ENCODE results near the gene MTA3. TPM values are rescaled to one million over a fixed set of nuclear protein-coding genes. Genes with fewer than 3 reads are reported as not detected.

Gene MTA3
- total RNA-seq, 2 donors from 2014 or later = 22.7 to 30.9 TPM

DNA sequence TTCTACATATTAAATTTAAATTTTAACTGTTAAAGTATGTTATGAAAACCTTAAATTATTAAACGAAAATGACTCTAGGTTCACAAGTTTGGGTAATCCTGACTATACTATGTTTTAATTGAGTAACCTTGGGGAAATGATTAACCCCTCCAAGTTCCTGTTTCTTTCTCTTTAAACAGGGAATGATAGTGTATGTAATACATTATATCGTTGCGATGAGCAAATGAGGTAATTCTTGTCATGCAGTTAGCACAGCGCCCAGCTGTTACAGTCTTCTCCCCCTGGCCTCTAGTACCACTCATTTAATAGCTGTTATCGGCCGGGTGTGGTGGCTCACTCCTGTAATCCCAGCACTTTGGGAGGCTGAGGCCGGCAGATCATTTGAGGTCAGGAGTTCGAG, 80.4 kb downstream of the MTA3 start:
- H3K36me3 Mint-ChIP-seq (ENCODE audit: low read depth) = peaks cover 30% of the 10 kb centered on the region
- H3K4me3 Mint-ChIP-seq = no peak overlapping the region
- H3K27ac Mint-ChIP-seq = no peak overlapping the region
- H3K4me1 Mint-ChIP-seq = no peaks in the 10 kb centered on the region
- no peaks in the 10 kb centered on the region for H3K9me3 Mint-ChIP-seq
- no peak for ATAC-seq (replicated peaks)
- no peaks in the 10 kb centered on the region for H3K27me3 Mint-ChIP-seq

DNA sequence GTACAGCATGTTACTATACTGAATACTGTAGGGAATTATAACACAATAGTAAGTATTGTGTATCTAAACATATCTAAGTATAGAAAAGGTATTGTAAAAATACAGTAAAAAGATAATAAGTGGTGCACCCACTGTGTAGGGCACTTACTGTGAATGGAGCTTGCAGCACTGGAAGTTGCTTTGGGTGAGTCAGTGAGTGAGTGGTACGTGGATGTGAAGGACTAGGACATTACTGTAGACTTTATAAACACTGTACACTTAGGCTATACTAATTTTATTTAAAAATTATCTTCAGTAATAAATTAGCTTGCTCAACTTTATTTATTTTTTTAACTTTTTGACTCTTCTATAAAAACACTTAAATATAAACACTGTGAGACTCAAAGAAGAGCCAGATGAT, 82.6 kb downstream of the MTA3 start:
- no peaks in the 10 kb centered on the region for H3K4me1 Mint-ChIP-seq
- no peak overlapping the region for H3K4me3 Mint-ChIP-seq
- no peak overlapping the region for H3K27ac Mint-ChIP-seq
- no peak for ATAC-seq (replicated peaks)
- no peaks in the 10 kb centered on the region for H3K27me3 Mint-ChIP-seq
- peaks cover 12% of the 10 kb centered on the region for H3K36me3 Mint-ChIP-seq (ENCODE audit: low read depth)
- no peaks in the 10 kb centered on the region for H3K9me3 Mint-ChIP-seq

DNA sequence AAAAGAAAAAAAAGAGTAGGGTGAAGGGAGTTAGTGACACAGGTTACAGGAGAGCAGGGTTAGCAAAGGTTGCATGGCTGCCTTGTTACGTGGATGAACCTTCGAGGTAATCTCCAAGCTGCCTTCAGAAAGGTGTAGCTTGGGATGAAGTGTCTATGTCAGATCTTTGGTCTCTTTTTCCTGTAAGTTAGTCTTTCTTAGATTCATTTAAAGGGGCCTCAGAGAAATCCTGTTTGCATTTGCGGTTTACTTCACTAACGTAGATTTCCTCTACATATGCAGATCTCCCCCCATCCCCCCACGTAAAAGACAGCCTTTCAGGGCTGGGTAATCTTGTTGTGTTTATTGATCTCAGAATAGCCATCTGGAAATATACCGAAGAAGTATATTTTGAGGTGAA, 83.7 kb downstream of the MTA3 start:
- ATAC-seq (replicated peaks) = no peak
- H3K27me3 Mint-ChIP-seq = no peaks in the 10 kb centered on the region
- H3K4me1 Mint-ChIP-seq = no peaks in the 10 kb centered on the region
- H3K36me3 Mint-ChIP-seq (ENCODE audit: low read depth) = peaks cover 5% of the 10 kb centered on the region
- no peak overlapping the region for H3K27ac Mint-ChIP-seq
- H3K9me3 Mint-ChIP-seq = no peaks in the 10 kb centered on the region
- peak overlapping the region; percentile 18 for H3K4me3 Mint-ChIP-seq

DNA sequence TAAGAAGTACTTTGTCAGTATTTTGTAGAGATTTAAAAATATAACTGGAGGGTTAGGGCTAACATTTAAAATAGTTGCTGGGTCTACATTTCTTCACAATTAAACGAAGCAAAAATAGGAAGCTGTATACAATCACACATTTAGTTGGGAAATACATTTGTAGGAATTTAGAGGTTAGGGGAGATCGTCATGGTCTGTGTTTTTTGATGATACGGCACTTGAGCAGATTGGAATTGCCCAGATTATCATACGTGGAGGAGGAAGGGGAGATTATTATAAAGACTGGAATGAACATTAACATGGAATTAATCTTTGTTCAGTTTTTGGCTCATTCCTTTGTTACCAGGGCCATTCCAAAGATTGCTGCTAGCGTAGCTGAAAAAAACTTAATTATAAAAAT, 84.6 kb downstream of the MTA3 start:
- Mint-ChIP-seq H3K36me3 (ENCODE audit: low read depth) (peaks cover 5% of the 10 kb centered on the region), H3K27ac (no peak overlapping the region), H3K4me1 (no peaks in the 10 kb centered on the region), H3K4me3 (no peak overlapping the region), H3K27me3 (no peaks in the 10 kb centered on the region), H3K9me3 (no peaks in the 10 kb centered on the region)
- ATAC-seq (replicated peaks) = no peak

DNA sequence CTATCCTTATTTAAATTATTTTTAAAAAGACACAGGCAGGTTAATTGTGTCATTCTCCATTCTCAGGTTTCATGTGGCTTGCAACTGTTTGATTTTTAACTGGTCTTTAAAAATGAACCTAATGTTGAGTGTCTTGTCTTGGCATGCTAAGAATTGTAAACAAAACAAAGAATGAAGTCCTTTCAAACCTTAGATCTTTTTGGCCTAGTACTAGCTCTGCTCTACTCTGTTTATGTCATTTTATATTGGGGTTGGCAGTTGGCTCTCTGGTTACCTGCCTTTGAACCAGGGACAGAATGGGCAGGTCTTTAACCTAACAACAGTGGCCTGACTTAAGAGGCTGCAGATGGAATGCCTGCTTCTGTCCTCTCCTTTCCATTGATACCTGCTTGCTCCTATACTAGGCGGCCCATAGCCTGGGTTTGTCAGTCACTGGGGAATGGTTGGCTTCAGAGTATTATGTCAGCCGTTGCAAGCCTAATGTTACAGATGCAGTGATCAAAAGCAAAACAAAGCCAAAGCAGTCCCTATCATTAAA, 85.5 kb downstream of the MTA3 start:
- H3K27me3 Mint-ChIP-seq = no peaks in the 10 kb centered on the region
- H3K4me1 Mint-ChIP-seq = no peaks in the 10 kb centered on the region
- H3K4me3 Mint-ChIP-seq = no peak overlapping the region
- no peak overlapping the region for H3K27ac Mint-ChIP-seq
- peaks cover 5% of the 10 kb centered on the region for H3K36me3 Mint-ChIP-seq (ENCODE audit: low read depth)
- no peak for ATAC-seq (replicated peaks)
- H3K9me3 Mint-ChIP-seq = no peaks in the 10 kb centered on the region

DNA sequence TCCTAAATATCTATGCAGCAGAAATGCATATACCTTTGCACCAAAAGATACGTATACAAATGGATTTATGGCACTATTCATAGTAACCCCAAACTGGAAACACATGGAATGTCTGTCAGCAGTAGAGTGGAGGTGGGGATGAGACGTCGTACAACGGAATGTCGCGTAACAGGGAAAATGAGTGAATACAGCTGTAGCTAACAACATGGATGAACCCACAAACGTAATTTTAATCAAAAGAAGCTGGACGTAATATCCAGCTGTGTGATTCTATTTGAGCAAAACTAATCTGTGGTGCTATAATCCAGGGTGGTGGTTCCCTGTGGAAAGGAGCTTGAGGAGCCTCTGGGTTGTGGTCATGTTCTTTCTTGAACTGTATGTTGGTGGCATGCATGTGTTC, 89.9 kb downstream of the MTA3 start:
- no peak for ATAC-seq (replicated peaks)

DNA sequence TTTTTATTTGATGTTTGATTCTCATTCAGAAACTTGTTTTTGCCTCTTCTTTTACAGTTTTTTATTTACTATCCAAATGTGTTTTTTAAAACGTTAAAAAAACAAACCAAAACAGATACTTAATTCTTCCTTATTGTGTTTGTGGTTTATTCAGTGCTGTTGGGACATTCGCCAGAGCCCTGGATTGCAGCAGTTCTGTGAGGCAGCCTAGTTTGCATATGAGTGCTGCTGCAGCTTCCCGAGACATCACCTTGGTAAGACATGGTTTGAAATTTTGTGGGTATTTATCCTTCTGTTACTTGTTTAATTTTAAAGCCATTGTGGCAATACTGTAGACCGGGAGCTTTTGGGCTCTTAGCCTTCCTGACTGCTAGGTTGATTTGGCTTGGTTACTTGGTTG, 91.2 kb downstream of the MTA3 start:
- ATAC-seq (replicated peaks) = no peak
- Mint-ChIP-seq H3K27me3 (no peaks in the 10 kb centered on the region), H3K4me1 (no peaks in the 10 kb centered on the region), H3K4me3 (no peak overlapping the region), H3K9me3 (no peaks in the 10 kb centered on the region), H3K27ac (no peak overlapping the region), H3K36me3 (ENCODE audit: low read depth) (peaks cover 20% of the 10 kb centered on the region)

More for the DNA sequence above, 89.9 kb downstream of the MTA3 start:
- H3K4me3 Mint-ChIP-seq = no peak overlapping the region
- peaks cover 20% of the 10 kb centered on the region for H3K36me3 Mint-ChIP-seq (ENCODE audit: low read depth)
- no peak overlapping the region for H3K27ac Mint-ChIP-seq
- H3K9me3 Mint-ChIP-seq = no peaks in the 10 kb centered on the region
- no peaks in the 10 kb centered on the region for H3K4me1 Mint-ChIP-seq
- H3K27me3 Mint-ChIP-seq = no peaks in the 10 kb centered on the region

DNA sequence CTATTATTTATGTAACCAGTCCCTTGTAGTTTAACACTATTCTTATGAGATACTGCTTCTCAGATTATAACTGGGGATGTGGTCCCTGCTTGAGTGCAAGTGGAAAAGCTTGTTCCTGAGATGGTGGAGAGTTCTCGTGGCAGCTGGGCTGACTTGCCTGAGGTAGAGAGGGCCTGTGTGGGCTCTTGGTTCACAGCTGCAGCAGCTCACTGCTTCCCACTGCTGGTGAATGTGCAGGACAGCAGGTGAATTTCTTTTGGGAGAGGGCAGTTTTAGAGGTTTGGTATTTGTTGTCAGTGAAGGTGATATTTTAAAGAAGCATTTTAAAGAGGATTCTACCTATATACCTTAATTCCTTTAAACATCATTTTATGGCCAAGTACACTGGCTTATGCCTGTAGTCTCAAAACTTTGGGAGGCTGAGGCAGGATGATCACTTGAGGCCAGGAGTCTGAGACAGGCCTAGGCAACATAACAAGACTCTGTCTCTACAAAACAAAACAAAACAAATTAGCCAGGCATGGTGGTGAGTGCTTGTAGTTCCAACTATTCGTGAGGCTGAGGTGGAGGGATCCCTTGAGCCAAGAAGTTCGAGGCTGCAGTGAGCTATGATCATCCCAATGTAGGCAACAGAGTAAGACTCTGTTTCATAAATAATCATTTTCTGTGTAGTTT, 94.8 kb downstream of the MTA3 start:
- Mint-ChIP-seq H3K9me3 (no peaks in the 10 kb centered on the region), H3K36me3 (ENCODE audit: low read depth) (peaks cover 15% of the 10 kb centered on the region), H3K4me1 (no peaks in the 10 kb centered on the region), H3K27ac (no peak overlapping the region), H3K27me3 (no peaks in the 10 kb centered on the region), H3K4me3 (no peak overlapping the region)
- peak; percentile 69 for ATAC-seq (replicated peaks)

DNA sequence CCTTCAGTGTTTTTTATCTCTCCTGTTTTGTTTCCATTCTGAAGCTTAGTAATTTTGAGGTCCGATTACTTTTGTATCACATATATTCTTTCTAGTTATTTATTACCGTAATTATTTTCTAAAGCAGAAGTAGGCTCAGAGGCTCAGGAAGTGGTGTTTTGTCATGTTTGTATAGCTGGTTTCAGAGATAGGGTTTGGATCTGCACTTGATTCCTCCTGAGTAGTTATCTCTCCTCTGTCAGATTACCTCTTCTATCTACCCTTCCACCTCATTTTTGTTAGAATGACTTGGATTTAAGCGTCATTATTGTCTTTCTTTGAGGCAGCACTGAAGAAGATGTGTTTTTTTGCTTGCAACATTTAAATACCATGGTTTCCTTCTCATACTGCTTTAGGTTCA, 95.4 kb downstream of the MTA3 start:
- no peak overlapping the region for H3K27ac Mint-ChIP-seq
- H3K4me3 Mint-ChIP-seq = no peak overlapping the region
- no peaks in the 10 kb centered on the region for H3K9me3 Mint-ChIP-seq
- no peaks in the 10 kb centered on the region for H3K27me3 Mint-ChIP-seq
- no peaks in the 10 kb centered on the region for H3K4me1 Mint-ChIP-seq
- peaks cover 15% of the 10 kb centered on the region for H3K36me3 Mint-ChIP-seq (ENCODE audit: low read depth)
- no peak for ATAC-seq (replicated peaks)

DNA sequence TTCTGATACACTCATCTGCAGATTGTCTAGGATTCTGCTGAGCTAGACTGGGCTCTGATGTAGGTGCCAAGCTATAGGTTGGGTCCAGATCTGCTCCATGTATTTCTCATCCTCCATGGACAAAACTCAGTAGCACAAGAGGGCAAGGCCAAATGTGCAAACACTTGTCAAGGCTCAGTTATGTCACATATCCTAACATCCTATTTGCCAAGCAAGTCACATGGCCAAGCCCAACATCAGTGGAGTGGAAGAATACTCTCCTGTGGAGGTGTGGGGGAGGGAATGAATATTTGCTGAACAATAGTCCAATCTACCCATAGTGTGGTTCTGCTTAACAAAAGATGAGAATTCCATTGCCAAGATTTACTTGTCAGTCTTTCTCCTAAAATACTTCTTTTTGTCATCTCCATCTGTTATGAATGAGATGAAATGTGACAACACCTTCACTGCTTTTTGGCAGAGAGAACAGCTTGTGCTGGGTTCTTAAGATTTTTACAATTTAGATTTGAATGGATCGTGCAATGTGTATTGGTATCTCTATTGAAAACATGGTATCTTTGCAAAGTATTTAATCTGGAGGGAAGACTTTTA, 105.7 kb downstream of the MTA3 start:
- ATAC-seq (replicated peaks) = no peak
- no peak overlapping the region for H3K4me3 Mint-ChIP-seq
- no peak overlapping the region for H3K27ac Mint-ChIP-seq
- no peaks in the 10 kb centered on the region for H3K27me3 Mint-ChIP-seq
- peaks cover 5% of the 10 kb centered on the region for H3K36me3 Mint-ChIP-seq (ENCODE audit: low read depth)
- H3K9me3 Mint-ChIP-seq = peaks cover 4% of the 10 kb centered on the region
- H3K4me1 Mint-ChIP-seq = peaks cover 5% of the 10 kb centered on the region

DNA sequence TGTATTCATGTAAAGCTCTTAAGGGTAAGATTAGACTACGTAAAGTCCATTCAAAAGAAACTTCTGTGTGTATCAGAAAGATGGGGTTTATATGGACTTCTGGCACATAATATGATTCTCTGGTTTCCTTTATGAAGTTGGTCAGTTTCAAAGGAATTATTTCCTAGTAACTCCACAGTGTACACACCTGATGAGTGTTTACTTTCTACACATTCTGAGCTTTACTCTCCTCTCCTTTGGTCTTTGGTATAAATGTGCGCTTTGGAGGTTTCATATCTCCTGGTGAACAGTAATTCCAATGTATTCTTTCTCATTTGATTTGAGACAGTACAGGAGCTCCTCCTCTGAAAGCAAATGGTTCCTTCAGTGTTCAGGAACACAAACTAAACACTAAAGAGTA, 107.4 kb downstream of the MTA3 start:
- H3K4me3 Mint-ChIP-seq = no peak overlapping the region
- H3K9me3 Mint-ChIP-seq = peaks cover 4% of the 10 kb centered on the region
- no peaks in the 10 kb centered on the region for H3K27me3 Mint-ChIP-seq
- ATAC-seq (replicated peaks) = no peak
- peaks cover 5% of the 10 kb centered on the region for H3K4me1 Mint-ChIP-seq
- H3K27ac Mint-ChIP-seq = no peak overlapping the region
- peaks cover 5% of the 10 kb centered on the region for H3K36me3 Mint-ChIP-seq (ENCODE audit: low read depth)

DNA sequence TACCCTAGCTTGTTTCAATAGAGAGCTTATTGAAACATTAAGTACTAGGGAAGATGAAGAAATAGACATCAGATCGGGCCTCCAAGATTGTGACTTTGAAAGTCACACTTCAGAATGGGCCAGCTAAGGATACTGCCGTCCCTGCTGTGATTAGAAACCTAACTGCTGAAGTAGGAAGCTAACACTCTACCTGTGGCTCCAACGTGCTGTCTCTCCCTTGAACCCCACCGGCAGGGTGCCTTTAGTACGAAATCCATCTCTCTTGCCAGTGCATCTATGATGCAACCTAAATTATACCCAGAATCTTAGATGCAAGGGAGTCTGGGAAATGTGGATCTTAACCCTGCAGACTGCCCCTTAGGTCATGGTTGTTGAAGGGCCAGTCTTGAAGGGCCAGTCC, 116.9 kb downstream of the MTA3 start:
- Mint-ChIP-seq H3K36me3 (ENCODE audit: low read depth) (peaks cover 29% of the 10 kb centered on the region), H3K4me1 (no peaks in the 10 kb centered on the region), H3K9me3 (no peaks in the 10 kb centered on the region), H3K27ac (no peak overlapping the region), H3K4me3 (no peak overlapping the region), H3K27me3 (no peaks in the 10 kb centered on the region)
- ATAC-seq (replicated peaks) = no peak

DNA sequence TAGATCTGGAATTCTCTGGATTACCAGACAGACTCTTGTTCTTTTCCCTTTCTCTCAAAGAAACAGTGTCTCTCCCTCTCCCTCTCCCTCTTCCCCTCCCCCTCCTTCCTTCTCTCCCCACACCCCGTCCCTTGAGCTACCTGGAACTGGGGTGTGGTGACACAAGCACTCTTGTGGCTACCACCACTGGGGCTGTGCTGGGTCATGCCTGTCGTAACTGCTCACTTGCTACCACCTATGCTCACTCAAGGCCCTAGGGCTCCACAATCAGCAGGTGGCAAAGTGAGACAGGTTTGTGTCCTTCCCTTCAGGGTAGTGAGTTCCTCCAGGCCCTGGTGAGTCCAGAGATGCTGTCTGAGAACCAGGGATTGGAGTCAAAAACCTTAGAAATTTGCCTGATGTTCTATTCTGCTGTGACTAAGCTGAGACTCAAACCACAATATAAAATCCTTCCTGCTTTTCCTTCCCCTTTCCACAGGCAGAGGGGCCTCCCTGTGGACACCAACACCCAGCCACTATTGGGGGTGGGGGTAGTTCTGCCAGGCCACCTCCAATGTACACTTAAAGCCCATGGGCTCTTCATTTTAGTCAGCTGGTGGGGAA, 124.7 kb downstream of the MTA3 start:
- H3K9me3 Mint-ChIP-seq = no peaks in the 10 kb centered on the region
- no peaks in the 10 kb centered on the region for H3K27me3 Mint-ChIP-seq
- no peak overlapping the region for H3K4me3 Mint-ChIP-seq
- ATAC-seq (replicated peaks) = peak; percentile 31
- H3K27ac Mint-ChIP-seq = no peak overlapping the region
- peaks cover 16% of the 10 kb centered on the region for H3K36me3 Mint-ChIP-seq (ENCODE audit: low read depth)
- H3K4me1 Mint-ChIP-seq = no peaks in the 10 kb centered on the region

DNA sequence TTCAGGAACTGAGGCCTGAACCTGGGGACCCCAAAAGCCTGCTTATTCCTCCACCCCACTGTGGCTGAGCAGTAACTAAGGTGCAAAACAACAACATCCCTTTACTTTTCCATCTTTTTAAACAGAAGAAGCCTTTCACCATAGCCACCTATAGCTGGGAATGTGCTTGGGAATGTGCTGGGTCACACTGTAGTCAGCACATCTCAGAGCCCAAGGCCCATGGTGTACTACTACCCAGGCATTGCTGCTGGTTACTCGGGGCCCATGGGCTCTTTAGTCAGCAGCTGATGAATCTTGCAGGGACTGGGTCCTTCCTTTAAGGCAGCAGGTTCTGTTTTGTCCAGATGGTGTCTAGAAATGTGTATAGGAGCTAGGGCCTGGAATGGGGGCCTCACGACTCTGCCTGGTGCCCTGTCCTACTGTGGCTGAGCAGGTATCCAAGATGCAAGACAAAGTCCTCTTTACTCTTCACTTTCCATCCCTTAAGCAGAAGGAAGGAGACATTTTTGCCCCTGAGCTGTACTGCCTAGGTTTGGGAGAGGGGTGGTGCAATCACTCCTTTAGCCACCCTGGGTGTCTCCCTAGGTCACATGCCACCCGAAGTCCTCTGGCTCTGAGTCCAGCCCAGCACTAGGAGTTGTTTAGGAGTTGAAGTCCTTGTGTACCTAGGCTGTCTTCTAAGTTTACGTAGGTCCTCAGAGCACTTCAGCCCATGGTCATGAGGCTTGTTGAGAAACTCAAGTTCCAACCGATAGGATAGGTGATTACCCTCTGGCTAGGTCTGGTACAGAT, 125.5 kb downstream of the MTA3 start:
- ATAC-seq (replicated peaks) = no peak
- Mint-ChIP-seq H3K4me1 (no peaks in the 10 kb centered on the region), H3K27ac (no peak overlapping the region), H3K27me3 (no peaks in the 10 kb centered on the region), H3K9me3 (no peaks in the 10 kb centered on the region), H3K4me3 (no peak overlapping the region), H3K36me3 (ENCODE audit: low read depth) (peaks cover 16% of the 10 kb centered on the region)
